Measurements from ENCODE around the gene ZFP2. TPM values are rescaled to one million over a fixed set of nuclear protein-coding genes. Genes with fewer than 3 reads are reported as not detected.

Gene ZFP2
- polyA plus RNA-seq, 3 donors, result 0.19 TPM; not detected in 2

GRCh38 chr5:178883815-178884430 lies 11.8 kb upstream of the ZFP2 start:
- TF ChIP-seq CTCF (IDR thresholded peaks at IDR 0.05), result no peak
- intact Hi-C loops (cut with micrococcal nuclease), result no loop called here
- Histone ChIP-seq H3K36me3 (replicated peaks in 1 of 2; ENCODE audit: control insufficient read depth in 1 of 2, insufficient read depth in 2 of 2, low read length in 2 of 2) (peaks cover 36 to 94% of the 10 kb centered on the region in 2 donors), H3K9me3 (replicated peaks in 1 of 2; ENCODE audit: control insufficient read depth in 1 of 2, insufficient read depth in 1 of 2, low read length in 2 of 2) (peaks cover 43 to 98% of the 10 kb centered on the region in 2 donors), H2AFZ (ENCODE audit: insufficient read depth, low read depth, low read length, poor library complexity, severe bottlenecking) (no peak overlapping the region), H4K20me1 (ENCODE audit: insufficient read depth, low read length) (no peaks in the 10 kb centered on the region), H3K27me3 (ENCODE audit: control insufficient read depth in 2 of 2, insufficient read depth in 2 of 2, low read length in 2 of 2) (no peaks in the 10 kb centered on the region), H3K9ac (ENCODE audit: insufficient read depth, low read length, poor library complexity, severe bottlenecking) (no peak overlapping the region), H3K4me1 (ENCODE audit: control insufficient read depth in 1 of 2, insufficient read depth in 2 of 2, low read length in 2 of 2) (no peaks in the 10 kb centered on the region), H3K4me2 (replicated peaks; ENCODE audit: extremely low read depth, low read length, poor library complexity, severe bottlenecking) (no peak overlapping the region), H3K4me3 (replicated peaks in 1 of 3; ENCODE audit: low read depth in 2 of 3, low read length in 3 of 3) (peak overlapping the region in 1 of 3 experiments; percentile 34), H3K27ac (ENCODE audit: low read depth in 1 of 2, low read length in 2 of 2) (no peak overlapping the region), H3K79me2 (ENCODE audit: insufficient read depth, low read length) (no peaks in the 10 kb centered on the region)
- no peak for DNase-seq
- no peak overlapping the region for H3K27ac Mint-ChIP-seq
- H3K27me3 Mint-ChIP-seq (ENCODE audit: low read depth in 3 of 3), result no peaks in the 10 kb centered on the region
- peaks cover 59 to 92% (median 86%) of the 10 kb centered on the region in 7 donors for H3K9me3 Mint-ChIP-seq
- no peak overlapping the region for H3K4me3 Mint-ChIP-seq
- peaks cover 58 to 81% of the 10 kb centered on the region in 2 donors for H3K36me3 Mint-ChIP-seq
- WGBS (ENCODE audit: insufficient coverage), result no CpG with 5 or more reads among the region's 6 CpGs
- no peaks in the 10 kb centered on the region for H3K4me1 Mint-ChIP-seq

DNA sequence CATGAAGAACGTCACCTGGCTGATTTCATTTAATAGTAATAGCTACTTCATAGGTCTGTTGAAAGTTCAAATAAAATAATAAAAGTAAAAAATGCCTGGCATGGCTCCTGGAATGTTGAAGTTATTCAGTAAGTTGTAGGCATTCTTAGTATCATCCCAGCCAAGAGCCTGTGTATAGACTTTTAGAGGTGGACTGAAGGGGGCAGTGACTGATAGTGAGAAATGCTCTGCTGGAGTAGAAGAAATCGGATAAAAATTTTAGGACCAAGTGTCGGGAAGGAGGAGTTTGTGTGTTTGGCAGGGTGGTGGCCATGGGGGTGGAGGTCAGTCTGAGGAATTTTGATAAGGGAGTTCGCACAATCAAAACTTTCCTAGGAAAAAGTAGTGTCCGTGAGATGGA lies 3.6 kb downstream of the ZFP2 start:
- H3K4me3 Mint-ChIP-seq, result no peak overlapping the region
- TF ChIP-seq CTCF (IDR thresholded peaks at IDR 0.05), result no peak
- WGBS (ENCODE audit: insufficient coverage), result 72% methylated on average over 3 of the region's 5 CpGs
- H2AFZ ChIP-seq (ENCODE audit: insufficient read depth, low read depth, low read length, poor library complexity, severe bottlenecking), result no peak overlapping the region
- no peaks in the 10 kb centered on the region for H3K36me3 ChIP-seq (replicated peaks in 1 of 2; ENCODE audit: control insufficient read depth in 1 of 2, insufficient read depth in 2 of 2, low read length in 2 of 2)
- peaks cover 5% of the 10 kb centered on the region for H3K4me1 Mint-ChIP-seq
- H3K27me3 Mint-ChIP-seq (ENCODE audit: low read depth in 3 of 3), result peaks cover 12 to 31% (median 24%) of the 10 kb centered on the region in 3 donors
- no peak overlapping the region for H3K27ac ChIP-seq (ENCODE audit: low read depth in 1 of 2, low read length in 2 of 2)
- intact Hi-C loops (cut with micrococcal nuclease), result no loop called here
- H4K20me1 ChIP-seq (ENCODE audit: insufficient read depth, low read length), result no peaks in the 10 kb centered on the region
- no peak overlapping the region for H3K4me3 ChIP-seq (replicated peaks in 1 of 3; ENCODE audit: low read depth in 2 of 3, low read length in 3 of 3)
- H3K9me3 ChIP-seq (replicated peaks in 1 of 2; ENCODE audit: control insufficient read depth in 1 of 2, insufficient read depth in 1 of 2, low read length in 2 of 2), result peaks cover 40 to 52% of the 10 kb centered on the region in 2 donors
- no peak overlapping the region for H3K4me2 ChIP-seq (replicated peaks; ENCODE audit: extremely low read depth, low read length, poor library complexity, severe bottlenecking)
- H3K36me3 Mint-ChIP-seq, result peaks cover 2 to 3% of the 10 kb centered on the region in 2 donors
- H3K27me3 ChIP-seq (ENCODE audit: control insufficient read depth in 2 of 2, insufficient read depth in 2 of 2, low read length in 2 of 2), result peaks cover 12 to 27% of the 10 kb centered on the region in 2 donors
- no peak overlapping the region for H3K9ac ChIP-seq (ENCODE audit: insufficient read depth, low read length, poor library complexity, severe bottlenecking)
- peaks cover 26 to 65% (median 59%) of the 10 kb centered on the region in 7 donors for H3K9me3 Mint-ChIP-seq
- H3K27ac Mint-ChIP-seq, result no peak overlapping the region
- H3K4me1 ChIP-seq (ENCODE audit: control insufficient read depth in 1 of 2, insufficient read depth in 2 of 2, low read length in 2 of 2), result peaks cover 4 to 10% of the 10 kb centered on the region in 2 donors
- no peak for DNase-seq
- H3K79me2 ChIP-seq (ENCODE audit: insufficient read depth, low read length), result no peaks in the 10 kb centered on the region
